ENCODE measurements around the gene MINPP1. TPM values are rescaled to one million over a fixed set of nuclear protein-coding genes. Genes with fewer than 3 reads are reported as not detected.

Gene MINPP1
- total RNA-seq, 3 donors from 2014 or later = 12.0 to 28.3 (median 20.8) TPM

GRCh38 chr10:87519582-87519981 is 14.9 kb downstream of the MINPP1 start:
- DNase-seq (no peak), ATAC-seq (no peak)
- no peak for TF ChIP-seq CTCF (IDR thresholded peaks at IDR 0.05)
- H3K4me3 ChIP-seq = no peak overlapping the region
- intact Hi-C loops (cut with DNase I, micrococcal nuclease) = no loop called here
- H3K9me3 ChIP-seq = no peaks in the 10 kb centered on the region
- peaks cover under 1% of the 10 kb centered on the region for H3K36me3 ChIP-seq (ENCODE audit: low read depth)
- H3K4me1 ChIP-seq (ENCODE audit: low read depth) = no peaks in the 10 kb centered on the region

DNA sequence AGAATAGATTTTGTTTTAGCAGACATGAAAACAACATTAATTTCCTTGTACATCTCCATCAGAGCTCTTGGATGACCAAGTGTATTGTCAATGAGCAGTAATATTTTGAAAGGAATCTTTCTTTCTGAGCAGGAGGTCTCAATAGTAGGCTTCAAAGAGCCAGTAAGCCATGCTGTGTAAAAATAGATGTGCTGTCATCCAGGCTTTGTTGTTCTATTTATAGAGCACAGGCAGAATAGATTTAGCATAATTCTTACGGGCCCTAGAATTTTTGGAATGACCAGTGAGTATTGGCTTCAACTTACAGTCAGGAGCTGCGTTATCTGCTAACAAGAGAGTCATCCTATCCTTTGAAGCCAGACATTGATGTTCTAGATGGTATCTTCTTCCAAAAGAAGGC is 19.0 kb downstream of the MINPP1 start:
- Histone ChIP-seq H3K9me3 (peaks cover 2% of the 10 kb centered on the region), H3K36me3 (ENCODE audit: low read depth) (no peaks in the 10 kb centered on the region), H3K4me3 (no peak overlapping the region), H3K4me1 (ENCODE audit: low read depth) (no peaks in the 10 kb centered on the region)
- no peak for TF ChIP-seq CTCF (IDR thresholded peaks at IDR 0.05)
- no peak for DNase-seq
- ATAC-seq = no peak
- intact Hi-C loops (cut with DNase I, micrococcal nuclease) = no loop called here

- ATAC-seq = no peak
- DNase-seq = no peak
- intact Hi-C loops (cut with DNase I, micrococcal nuclease) = no loop called here
- no peak overlapping the region for H3K4me3 ChIP-seq
- H3K4me1 ChIP-seq (ENCODE audit: low read depth) = no peaks in the 10 kb centered on the region
- H3K9me3 ChIP-seq = peaks cover 2% of the 10 kb centered on the region
- H3K36me3 ChIP-seq (ENCODE audit: low read depth) = no peaks in the 10 kb centered on the region
- no peak for TF ChIP-seq CTCF (IDR thresholded peaks at IDR 0.05)
Measured at GRCh38 chr10:87524296-87524695, 19.6 kb downstream of the MINPP1 start.

- Histone ChIP-seq H3K4me3 (no peak overlapping the region), H3K36me3 (ENCODE audit: low read depth) (no peaks in the 10 kb centered on the region), H3K9me3 (no peaks in the 10 kb centered on the region), H3K4me1 (ENCODE audit: low read depth) (no peaks in the 10 kb centered on the region)
- peak; percentile 49 for ATAC-seq
- no peak for TF ChIP-seq CTCF (IDR thresholded peaks at IDR 0.05)
- peak in 1 of 3 donors; percentile 20 for DNase-seq
- intact Hi-C loops (cut with DNase I, micrococcal nuclease) = loop anchor here in 1 of 2 donors (10.0 kb wide), 1 partner anchor 203 kb away; no protein-coding TSS in a partner anchor
Measured at GRCh38 chr10:87531908-87532622, 27.4 kb downstream of the MINPP1 start.

- no peaks in the 10 kb centered on the region for H3K36me3 ChIP-seq (ENCODE audit: low read depth)
- H3K4me3 ChIP-seq = no peak overlapping the region
- intact Hi-C loops (cut with DNase I, micrococcal nuclease) = loop anchor here in 1 of 2 donors (10.0 kb wide), 1 partner anchor 202 kb away; no protein-coding TSS in a partner anchor
- H3K9me3 ChIP-seq = no peaks in the 10 kb centered on the region
- H3K4me1 ChIP-seq (ENCODE audit: low read depth) = no peaks in the 10 kb centered on the region
- ATAC-seq (no peak), DNase-seq (no peak)
- TF ChIP-seq CTCF (IDR thresholded peaks at IDR 0.05) = no peak
Measured at GRCh38 chr10:87532696-87533095, 28.0 kb downstream of the MINPP1 start.
